Trophoblast cell (in vitro differentiated cells and primary cell): ENCODE results near the gene FRMPD4.

ENCODE experiments used
- DNase-seq, 2 donors: peaks; one replicate each; pipeline ENCODE4 v3.0.0-alpha.2; 2016
- H2AFZ ChIP-seq: 2 replicates; pipeline ENCODE4 v1.6.1; 2013; ENCODE audit warnings: low read length, moderate library complexity, mild to moderate bottlenecking; ENCODE audit not compliant: insufficient read depth, poor library complexity
- H2AK5ac ChIP-seq: 2 replicates; pipeline ENCODE4 v1.6.1; 2013; ENCODE audit warnings: mild to moderate bottlenecking, low read length
- H2BK120ac ChIP-seq: 2 replicates; pipeline ENCODE4 v1.6.1; 2013; ENCODE audit warnings: low read length, mild to moderate bottlenecking, moderate library complexity; ENCODE audit not compliant: insufficient read depth, poor library complexity
- H2BK12ac ChIP-seq: 2 replicates; pipeline ENCODE4 v1.6.1; 2013; ENCODE audit warnings: mild to moderate bottlenecking, low read length, moderate library complexity
- H2BK5ac ChIP-seq: 2 replicates; pipeline ENCODE4 v1.6.1; 2013; ENCODE audit warnings: low read length, low read depth, moderate library complexity, mild to moderate bottlenecking; ENCODE audit not compliant: poor library complexity
- H3K14ac ChIP-seq: 2 replicates; pipeline ENCODE4 v1.6.1; 2013; ENCODE audit warnings: mild to moderate bottlenecking, low read length
- H3K18ac ChIP-seq: 2 replicates; pipeline ENCODE4 v1.6.1; 2013; ENCODE audit warnings: mild to moderate bottlenecking, low read length
- H3K23ac ChIP-seq: 2 replicates; pipeline ENCODE4 v1.6.1; 2013; ENCODE audit warnings: low read length
- H3K27ac ChIP-seq: 2 replicates; pipeline ENCODE4 v1.5.1; 2013; ENCODE audit warnings: low read depth, mild to moderate bottlenecking, inconsistent platforms, low read length, moderate library complexity
- H3K27me3 ChIP-seq: 2 replicates; pipeline ENCODE4 v1.6.1; 2013; ENCODE audit warnings: inconsistent platforms, mild to moderate bottlenecking, low read length, moderate library complexity; ENCODE audit not compliant: insufficient read depth
- H3K36me3 ChIP-seq, 2 experiments: 1 replicate in 1 of 2; 2 replicates in 1 of 2; pipeline ENCODE4 v1.6.1; 2013; ENCODE audit warnings: low read length in 2 of 2, mild to moderate bottlenecking in 2 of 2, moderate library complexity in 1 of 2; ENCODE audit not compliant: insufficient read depth in 2 of 2, control insufficient read depth in 1 of 2
- H3K4ac ChIP-seq: 2 replicates; pipeline ENCODE4 v1.6.1; 2013; ENCODE audit warnings: low read depth, mild to moderate bottlenecking, low read length, moderate library complexity
- H3K4me1 ChIP-seq, 2 experiments: 1 replicate in 1 of 2; 2 replicates in 1 of 2; pipeline ENCODE4 v1.6.1; 2013; ENCODE audit warnings: low read length in 2 of 2, mild to moderate bottlenecking in 2 of 2, moderate library complexity in 1 of 2; ENCODE audit not compliant: insufficient read depth in 2 of 2, control insufficient read depth in 1 of 2
- H3K4me2 ChIP-seq: 2 replicates; pipeline ENCODE4 v1.6.1; 2013; ENCODE audit warnings: inconsistent platforms, mild to moderate bottlenecking, low read length, moderate library complexity
- H3K4me3 ChIP-seq: 2 replicates; pipeline ENCODE4 v1.5.1; 2013; ENCODE audit warnings: mild to moderate bottlenecking, low read depth, low read length, inconsistent platforms
- H3K79me1 ChIP-seq: one replicate; pipeline ENCODE4 v1.6.1; 2013; ENCODE audit warnings: low read length
- H3K79me2 ChIP-seq: 2 replicates; pipeline ENCODE4 v1.6.1; 2013; ENCODE audit warnings: low read length, mild to moderate bottlenecking; ENCODE audit not compliant: control insufficient read depth, insufficient read depth, poor library complexity
- H3K9ac ChIP-seq: 2 replicates; pipeline ENCODE4 v1.6.1; 2013; ENCODE audit warnings: mild to moderate bottlenecking, low read length
- H3K9me3 ChIP-seq: 2 replicates; pipeline ENCODE4 v1.6.1; 2013; ENCODE audit warnings: low read depth, mild to moderate bottlenecking, control low read depth, inconsistent platforms, low read length; ENCODE audit not compliant: insufficient read depth
- H4K12ac ChIP-seq: 2 replicates; pipeline ENCODE4 v1.6.1; 2013; ENCODE audit warnings: low read depth, mild to moderate bottlenecking, low read length, moderate library complexity
- H4K8ac ChIP-seq: 2 replicates; pipeline ENCODE4 v1.6.1; 2013; ENCODE audit warnings: low read depth, mild to moderate bottlenecking, low read length, moderate library complexity
- H4K91ac ChIP-seq: one replicate; pipeline ENCODE4 v1.6.1; 2013; ENCODE audit warnings: low read depth, mild to moderate bottlenecking, low read length, moderate library complexity
- WGBS: extraction: QIAGEN DNeasy Blood & Tissue Kit; methylation state at CpG from one replicate; pipeline ENCODE4 v1.1.7; 2013; ENCODE audit warnings: missing lambda C conversion rate; ENCODE audit not compliant: insufficient read length, insufficient coverage; ENCODE audit errors: extremely low coverage; 5-methylcytosine and 5-hydroxymethylcytosine counted together

The FRMPD4 gene

DNA sequence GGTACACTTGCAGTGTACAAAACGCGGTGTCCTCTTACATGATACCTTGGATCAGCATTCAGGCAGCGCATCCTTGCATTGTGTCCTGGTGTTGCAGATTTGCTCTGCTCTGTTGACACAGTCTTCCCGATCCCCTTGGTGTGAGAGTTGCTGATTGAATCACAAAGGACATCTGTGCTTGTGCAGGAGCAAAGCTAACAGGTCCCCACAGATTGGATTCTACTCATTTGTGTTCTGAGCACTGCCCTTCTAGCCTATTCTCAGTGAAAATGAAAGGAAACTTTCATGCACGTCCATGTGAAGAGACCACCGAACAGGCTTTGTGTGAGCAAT, 171.4 kb downstream of the FRMPD4 start:
- no peak overlapping the region for H3K4me2 ChIP-seq
- no peak overlapping the region for H3K9ac ChIP-seq
- no peaks in the 10 kb centered on the region for H3K79me2 ChIP-seq
- H2BK5ac ChIP-seq = no peak overlapping the region
- H2AFZ ChIP-seq = no peak overlapping the region
- no peak overlapping the region for H3K18ac ChIP-seq
- H3K23ac ChIP-seq = no peak overlapping the region
- H3K14ac ChIP-seq = no peak overlapping the region
- WGBS = no CpG with 5 or more reads among the region's 6 CpGs
- no peaks in the 10 kb centered on the region for H3K4me1 ChIP-seq
- H3K27ac ChIP-seq = no peak overlapping the region
- H3K9me3 ChIP-seq = no peaks in the 10 kb centered on the region
- H3K36me3 ChIP-seq = no peaks in the 10 kb centered on the region
- no peak overlapping the region for H3K4ac ChIP-seq
- no peak overlapping the region for H2AK5ac ChIP-seq
- H2BK120ac ChIP-seq = no peak overlapping the region
- no peaks in the 10 kb centered on the region for H3K79me1 ChIP-seq
- H2BK12ac ChIP-seq = no peak overlapping the region
- H4K91ac ChIP-seq = no peak overlapping the region
- no peak overlapping the region for H4K8ac ChIP-seq
- H4K12ac ChIP-seq = no peak overlapping the region
- H3K27me3 ChIP-seq = no peaks in the 10 kb centered on the region
- H3K4me3 ChIP-seq = no peak overlapping the region
- no peak for DNase-seq

DNA sequence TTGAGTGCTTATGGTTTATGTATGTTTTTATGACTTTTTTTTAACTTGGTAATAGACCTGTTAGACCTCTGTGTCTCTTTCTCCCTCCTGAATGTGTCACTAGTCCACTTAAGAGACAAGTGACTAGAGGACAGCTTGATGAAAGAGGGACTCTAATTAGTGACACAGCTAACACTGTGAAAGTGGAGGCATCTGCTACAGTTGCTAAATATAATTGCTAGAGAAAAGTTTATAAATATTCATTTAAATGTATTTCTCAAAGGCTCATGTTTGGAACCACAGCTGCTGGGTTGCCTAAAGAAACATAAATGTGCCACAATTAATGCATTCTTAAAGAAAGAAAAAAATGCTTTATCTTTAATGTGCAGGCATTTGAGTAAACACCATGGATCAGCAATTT, 176.4 kb downstream of the FRMPD4 start:
- Histone ChIP-seq H2AFZ (no peak overlapping the region), H3K36me3 (no peaks in the 10 kb centered on the region), H4K91ac (no peak overlapping the region), H2BK5ac (no peak overlapping the region), H3K9ac (no peak overlapping the region), H3K4me3 (no peak overlapping the region), H4K12ac (no peak overlapping the region), H3K9me3 (no peaks in the 10 kb centered on the region), H3K14ac (no peak overlapping the region), H3K79me1 (no peaks in the 10 kb centered on the region), H4K8ac (no peak overlapping the region), H3K23ac (no peak overlapping the region), H2BK12ac (no peak overlapping the region), H3K4ac (no peak overlapping the region), H3K18ac (no peak overlapping the region), H3K4me2 (no peak overlapping the region), H2BK120ac (no peak overlapping the region), H3K27ac (no peak overlapping the region), H3K4me1 (no peaks in the 10 kb centered on the region), H2AK5ac (no peak overlapping the region), H3K27me3 (no peaks in the 10 kb centered on the region), H3K79me2 (no peaks in the 10 kb centered on the region)
- no peak for DNase-seq

DNA sequence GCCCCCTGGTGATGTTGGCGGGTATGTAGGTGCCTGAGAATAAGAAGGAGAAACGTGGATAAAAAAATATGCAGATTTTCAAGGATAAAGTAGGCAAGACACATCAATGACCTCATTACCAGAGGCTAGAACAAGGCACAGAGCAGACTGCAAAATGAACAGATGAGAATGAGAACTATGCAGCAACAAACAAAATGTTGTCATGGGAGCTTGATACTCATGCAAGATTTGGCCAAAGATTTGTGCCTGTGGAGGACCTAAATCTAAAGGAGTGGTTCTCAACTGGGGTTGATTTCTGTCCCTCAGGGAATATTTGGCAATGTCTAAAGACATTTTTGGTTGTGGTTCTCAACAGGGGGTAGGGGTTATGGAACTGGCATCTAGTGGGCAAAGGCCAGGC, 177.3 kb downstream of the FRMPD4 start:
- H3K4me1 ChIP-seq = no peaks in the 10 kb centered on the region
- H4K8ac ChIP-seq = no peak overlapping the region
- H3K14ac ChIP-seq = no peak overlapping the region
- no peaks in the 10 kb centered on the region for H3K79me2 ChIP-seq
- H3K27ac ChIP-seq = no peak overlapping the region
- no peak overlapping the region for H2BK120ac ChIP-seq
- no peak overlapping the region for H2AFZ ChIP-seq
- no CpG with 5 or more reads among the region's 2 CpGs for WGBS
- no peak overlapping the region for H2BK5ac ChIP-seq
- no peaks in the 10 kb centered on the region for H3K36me3 ChIP-seq
- no peaks in the 10 kb centered on the region for H3K79me1 ChIP-seq
- H3K4me2 ChIP-seq = no peak overlapping the region
- H3K4ac ChIP-seq = no peak overlapping the region
- no peak overlapping the region for H4K12ac ChIP-seq
- H4K91ac ChIP-seq = no peak overlapping the region
- H3K27me3 ChIP-seq = no peaks in the 10 kb centered on the region
- H3K18ac ChIP-seq = no peak overlapping the region
- no peak overlapping the region for H3K9ac ChIP-seq
- no peak overlapping the region for H3K4me3 ChIP-seq
- no peaks in the 10 kb centered on the region for H3K9me3 ChIP-seq
- H3K23ac ChIP-seq = no peak overlapping the region
- no peak overlapping the region for H2BK12ac ChIP-seq
- H2AK5ac ChIP-seq = no peak overlapping the region
- peak; percentile 6 to 61 for DNase-seq

DNA sequence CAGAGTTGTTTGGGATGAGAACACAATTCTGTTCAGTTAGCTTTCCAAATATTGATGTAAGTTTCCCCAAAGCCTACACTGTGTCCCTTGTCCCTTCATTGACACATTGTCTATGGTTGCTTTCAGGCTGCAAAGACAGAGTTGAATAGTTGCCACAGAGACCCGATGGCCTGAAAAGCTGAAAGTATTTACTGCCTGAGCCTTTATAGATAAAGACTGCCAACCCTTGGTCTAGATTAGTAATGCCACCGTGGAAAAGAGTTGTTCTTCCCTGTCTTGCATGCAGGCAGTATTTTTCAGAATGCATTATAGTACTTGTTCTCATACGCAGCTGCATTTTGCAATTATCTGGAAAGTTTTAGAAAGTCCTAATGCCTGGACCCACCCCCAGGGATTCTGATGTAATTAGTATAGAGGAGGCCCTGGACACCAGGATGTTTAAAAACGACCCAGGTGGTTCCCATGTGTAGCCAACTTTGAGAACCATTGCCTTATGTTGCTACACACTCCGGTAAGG, 180.8 kb downstream of the FRMPD4 start:
- Histone ChIP-seq H3K27ac (no peak overlapping the region), H3K4me2 (no peak overlapping the region), H3K23ac (no peak overlapping the region), H2BK12ac (no peak overlapping the region), H4K12ac (no peak overlapping the region), H4K91ac (no peak overlapping the region), H3K9ac (no peak overlapping the region), H3K79me1 (no peaks in the 10 kb centered on the region), H3K9me3 (no peaks in the 10 kb centered on the region), H2AFZ (no peak overlapping the region), H3K4ac (no peak overlapping the region), H2BK5ac (no peak overlapping the region), H3K18ac (no peak overlapping the region), H3K4me1 (no peaks in the 10 kb centered on the region), H2BK120ac (no peak overlapping the region), H2AK5ac (no peak overlapping the region), H3K4me3 (no peak overlapping the region), H4K8ac (no peak overlapping the region), H3K36me3 (no peaks in the 10 kb centered on the region), H3K27me3 (no peaks in the 10 kb centered on the region), H3K14ac (no peak overlapping the region), H3K79me2 (no peaks in the 10 kb centered on the region)
- DNase-seq = peak in 1 of 2 donors; percentile 35
- no CpG with 5 or more reads among the region's 5 CpGs for WGBS
